Aorta (tissue), 5 donors: Measurements from ENCODE around the gene NUP210. TPM values are rescaled to one million over a fixed set of nuclear protein-coding genes. Genes with fewer than 3 reads are reported as not detected.

Source experiments
- ATAC-seq: fragments of 200-7000 bp; cut with Tn5 transposase; one replicate; pipeline ENCODE4 v1.9.1; 2022; ENCODE audit warnings: moderate library complexity; ENCODE audit not compliant: low FRiP score
- DNase-seq, 2 donors: peaks; one replicate each; pipeline ENCODE4 v3.0.0-alpha.2; 2020
- H3K27ac ChIP-seq, 2 donors: one replicate each; pipeline ENCODE4 v1.5.1; 2013; ENCODE audit warnings: low read length in 2 of 2, mild to moderate bottlenecking in 2 of 2, moderate library complexity in 2 of 2, control low read depth in 1 of 2, inconsistent platforms in 1 of 2, low read depth in 1 of 2
- H3K27me3 ChIP-seq, 2 donors: one replicate each; pipeline ENCODE4 v1.6.1; 2013; ENCODE audit warnings: control low read depth in 1 of 2, low read length in 1 of 2, mild to moderate bottlenecking in 1 of 2, moderate library complexity in 1 of 2; ENCODE audit not compliant: insufficient read depth in 2 of 2, control insufficient read depth in 1 of 2
- H3K36me3 ChIP-seq, 2 donors: one replicate each; pipeline ENCODE4 v1.6.1; 2013; ENCODE audit warnings: control low read depth in 1 of 2, low read length in 1 of 2, mild to moderate bottlenecking in 1 of 2; ENCODE audit not compliant: insufficient read depth in 2 of 2, control insufficient read depth in 1 of 2
- H3K4me1 ChIP-seq, 2 donors: one replicate each; pipeline ENCODE4 v1.6.1; 2013; ENCODE audit warnings: low read length in 2 of 2, control low read depth in 1 of 2, mild to moderate bottlenecking in 1 of 2, moderate library complexity in 1 of 2; ENCODE audit not compliant: insufficient read depth in 2 of 2, control insufficient read depth in 1 of 2
- H3K4me3 ChIP-seq, 2 donors: one replicate each; pipeline ENCODE4 v1.5.1; 2013; ENCODE audit warnings: low read length in 2 of 2, control low read depth in 1 of 2, mild to moderate bottlenecking in 1 of 2
- H3K9me3 ChIP-seq: one replicate; pipeline ENCODE4 v1.6.1; 2013; ENCODE audit warnings: mild to moderate bottlenecking, low read length; ENCODE audit not compliant: control insufficient read depth
- WGBS, 2 donors: extraction: QIAGEN DNeasy Blood & Tissue Kit; methylation state at CpG; one replicate each; pipeline ENCODE4 v1.1.7; 2013; 5-methylcytosine and 5-hydroxymethylcytosine counted together
- intact Hi-C, 2 donors: fragments of 100-400 bp; cut with DNase I; formaldehyde crosslinking; loops; one replicate each; pipeline versions ENCODE4 v1.14.2 to v1.15.0; 2022
- polyA plus RNA-seq, 2 donors: library from polyadenylated mRNA; stranded (reverse); fragments of 200-250 nt; gene quantifications; one replicate each; pipeline ENCODE4 v1.2.3, GENCODE V29; 2013
- total RNA-seq, 2 donors: library from RNA; stranded (reverse); fragmentation: NEBNext Ultra II Directional; extraction: Animal tissue kit (Norgen Biotek cat#: 25700); gene quantifications; one replicate each; pipeline ENCODE4 v1.2.1, GENCODE V29; 2021
- donor health status: healthy with polysubstance abuse.
- donor health status: Bipolar disorder and iron deficiency.
- donor health status: DM: no; HTN: no; CAD: no.
- donor health status: DM: no; HTN: no; CAD: no.
- donor health status: DM: yes; HTN: yes; CAD: no.

The NUP210 gene
- total and polyA plus RNA-seq, 4 donors: 0.49 to 4.8 (median 1.7) TPM

DNA sequence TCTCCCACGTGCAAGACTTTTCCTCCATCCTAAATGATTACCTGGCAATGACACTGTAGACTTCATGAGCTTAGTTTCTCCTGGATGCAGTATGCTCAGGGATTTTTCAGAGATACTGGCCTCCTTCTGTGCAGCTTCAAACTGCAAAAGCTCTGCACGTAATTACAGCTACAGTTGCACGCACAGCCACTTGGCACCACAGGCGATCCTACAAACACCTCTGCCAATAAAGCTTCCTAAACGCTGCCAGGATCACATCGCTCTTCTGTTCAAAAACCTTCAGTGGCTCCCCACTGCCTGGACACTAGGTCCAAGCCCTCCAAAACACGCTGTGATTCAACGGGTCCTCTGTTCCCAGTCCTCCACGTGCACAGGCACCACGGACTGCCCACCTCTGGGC, 49.5 kb downstream of the NUP210 start:
- 84 to 87% methylated on average over 10 of the region's 10 CpGs for WGBS, 2 donors
- no peak overlapping the region for H3K4me3 ChIP-seq
- no peak for ATAC-seq
- H3K36me3 ChIP-seq: no peaks in the 10 kb centered on the region
- H3K9me3 ChIP-seq: no peaks in the 10 kb centered on the region
- intact Hi-C loops: no loop called here
- no peak overlapping the region for H3K27ac ChIP-seq
- DNase-seq: no peak
- no peaks in the 10 kb centered on the region for H3K4me1 ChIP-seq
- H3K27me3 ChIP-seq: no peaks in the 10 kb centered on the region

DNA sequence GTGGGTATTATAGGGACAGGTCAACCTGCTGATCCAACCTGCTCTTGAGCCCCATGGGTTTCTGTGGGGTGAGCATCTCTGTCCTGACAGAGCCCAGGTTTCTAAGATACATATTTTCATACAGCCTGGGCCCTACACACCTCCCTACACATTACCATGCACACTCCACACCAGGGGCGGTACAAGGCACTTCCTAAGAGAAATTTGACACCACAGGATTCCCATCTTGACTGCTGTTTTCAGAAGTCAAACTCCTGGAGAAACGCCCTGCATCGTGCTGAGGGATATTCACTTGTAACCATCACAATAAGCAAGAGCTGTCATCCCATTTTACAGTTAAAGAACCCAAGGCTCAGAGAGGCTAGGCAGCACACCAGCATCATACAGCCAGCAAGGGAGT, 50.1 kb downstream of the NUP210 start:
- DNase-seq (no peak), ATAC-seq (no peak)
- intact Hi-C loops: no loop called here
- Histone ChIP-seq H3K4me1 (no peaks in the 10 kb centered on the region), H3K9me3 (no peaks in the 10 kb centered on the region), H3K27me3 (no peaks in the 10 kb centered on the region), H3K4me3 (no peak overlapping the region), H3K36me3 (no peaks in the 10 kb centered on the region), H3K27ac (no peak overlapping the region)
- WGBS, 2 donors: 56 to 75% methylated on average over 3 of the region's 3 CpGs

DNA sequence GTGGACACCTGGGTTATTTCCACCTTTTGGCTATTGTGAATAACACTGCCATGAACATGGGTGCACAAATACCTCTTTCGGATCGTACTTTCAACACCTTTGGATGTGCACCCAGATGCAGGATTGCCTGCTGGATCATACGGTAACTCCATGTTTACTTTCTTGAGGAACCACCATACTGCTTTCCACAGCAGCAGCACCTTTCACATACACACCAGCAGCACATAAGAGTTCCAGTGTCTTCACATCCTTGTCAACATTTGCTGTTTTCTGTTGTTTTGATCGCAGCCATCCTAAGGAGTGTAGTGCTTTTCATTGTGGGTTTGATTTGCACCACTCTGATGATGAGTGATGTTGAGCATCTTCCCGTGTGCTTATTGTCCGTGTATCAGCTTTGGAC, 51.3 kb downstream of the NUP210 start:
- Histone ChIP-seq H3K4me3 (no peak overlapping the region), H3K27me3 (no peaks in the 10 kb centered on the region), H3K36me3 (no peaks in the 10 kb centered on the region), H3K9me3 (no peaks in the 10 kb centered on the region), H3K27ac (no peak overlapping the region), H3K4me1 (no peaks in the 10 kb centered on the region)
- WGBS, 2 donors: 96 to 97% methylated on average over 6 of the region's 6 CpGs
- no peak for DNase-seq
- no peak for ATAC-seq
- intact Hi-C loops: no loop called here

DNA sequence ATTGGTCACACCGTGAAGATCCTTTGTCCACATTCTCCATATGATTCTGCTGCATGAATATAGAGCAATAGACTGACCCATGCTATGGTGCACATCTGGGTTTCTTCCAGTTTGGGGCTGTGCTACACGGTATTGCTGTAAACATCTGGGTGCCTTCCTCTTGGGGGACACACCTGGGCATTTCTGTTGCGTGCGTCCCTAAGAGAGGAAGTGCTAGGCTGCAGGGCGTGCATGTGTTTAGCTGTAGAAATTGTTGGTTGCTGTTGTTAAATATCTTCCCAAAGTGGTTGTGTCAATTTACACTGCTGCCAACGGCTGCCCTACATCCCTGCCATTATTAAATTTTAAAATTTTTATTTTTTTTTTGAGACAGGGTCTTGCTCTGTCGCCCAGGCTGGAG, 52.4 kb downstream of the NUP210 start:
- intact Hi-C loops: no loop called here
- Histone ChIP-seq H3K9me3 (no peaks in the 10 kb centered on the region), H3K27ac (no peak overlapping the region), H3K27me3 (no peaks in the 10 kb centered on the region), H3K36me3 (no peaks in the 10 kb centered on the region), H3K4me3 (no peak overlapping the region), H3K4me1 (no peaks in the 10 kb centered on the region)
- 81 to 92% methylated on average over 7 of the region's 7 CpGs for WGBS, 2 donors
- DNase-seq (no peak), ATAC-seq (no peak)

DNA sequence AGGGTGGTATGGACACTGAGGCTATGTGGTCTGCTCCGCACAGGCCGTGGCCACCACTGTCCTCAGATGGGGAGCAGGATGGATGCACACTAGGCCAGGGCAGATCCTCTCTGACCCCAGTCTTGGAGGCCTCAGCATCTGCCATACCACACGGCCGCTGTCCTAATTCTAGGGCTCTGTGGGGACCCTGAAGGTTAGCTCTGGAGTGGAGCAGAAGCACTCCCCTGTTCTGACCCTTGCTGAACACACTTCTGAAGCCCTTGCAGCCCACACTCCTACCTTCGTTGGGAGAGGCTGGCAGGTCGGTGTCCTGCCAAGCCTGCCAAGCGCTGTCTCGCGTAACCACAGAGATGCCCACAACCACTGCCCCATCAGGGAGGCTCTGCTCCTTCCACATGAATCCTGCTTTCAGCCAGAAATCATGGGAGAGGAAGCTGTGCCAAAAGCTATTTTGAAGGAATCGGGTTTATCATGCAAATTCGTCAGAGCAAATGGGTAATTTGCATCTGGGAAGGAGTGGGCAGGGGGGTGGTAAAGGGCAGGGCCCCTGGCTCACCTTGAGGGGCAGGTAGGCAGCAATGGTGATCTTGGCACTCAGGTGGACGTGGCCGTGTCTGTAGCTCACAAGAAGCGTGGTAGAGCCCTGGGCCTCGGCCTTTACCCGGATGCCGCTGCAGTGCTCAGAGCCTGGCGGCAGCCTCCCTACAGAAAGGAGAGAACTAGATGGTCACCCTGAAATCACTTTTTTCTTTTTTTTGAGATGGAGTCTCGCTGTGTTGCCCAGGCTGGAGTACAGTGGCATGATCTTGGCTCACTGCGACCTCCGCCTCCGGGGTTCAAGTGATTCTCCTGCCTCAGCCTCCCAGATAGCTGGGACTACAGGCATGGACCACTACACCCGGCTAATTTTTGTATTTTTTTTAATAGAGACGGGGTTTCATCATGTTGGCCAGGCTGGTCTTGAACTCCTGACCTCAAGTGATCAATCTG, 54.4 kb downstream of the NUP210 start:
- ATAC-seq (no peak), DNase-seq (no peak)
- H3K36me3 ChIP-seq: no peaks in the 10 kb centered on the region
- intact Hi-C loops: no loop called here
- 95 to 97% methylated on average over 24 of the region's 24 CpGs for WGBS, 2 donors
- H3K9me3 ChIP-seq: no peaks in the 10 kb centered on the region
- no peaks in the 10 kb centered on the region for H3K4me1 ChIP-seq
- no peaks in the 10 kb centered on the region for H3K27me3 ChIP-seq
- H3K27ac ChIP-seq: no peak overlapping the region
- no peak overlapping the region for H3K4me3 ChIP-seq

DNA sequence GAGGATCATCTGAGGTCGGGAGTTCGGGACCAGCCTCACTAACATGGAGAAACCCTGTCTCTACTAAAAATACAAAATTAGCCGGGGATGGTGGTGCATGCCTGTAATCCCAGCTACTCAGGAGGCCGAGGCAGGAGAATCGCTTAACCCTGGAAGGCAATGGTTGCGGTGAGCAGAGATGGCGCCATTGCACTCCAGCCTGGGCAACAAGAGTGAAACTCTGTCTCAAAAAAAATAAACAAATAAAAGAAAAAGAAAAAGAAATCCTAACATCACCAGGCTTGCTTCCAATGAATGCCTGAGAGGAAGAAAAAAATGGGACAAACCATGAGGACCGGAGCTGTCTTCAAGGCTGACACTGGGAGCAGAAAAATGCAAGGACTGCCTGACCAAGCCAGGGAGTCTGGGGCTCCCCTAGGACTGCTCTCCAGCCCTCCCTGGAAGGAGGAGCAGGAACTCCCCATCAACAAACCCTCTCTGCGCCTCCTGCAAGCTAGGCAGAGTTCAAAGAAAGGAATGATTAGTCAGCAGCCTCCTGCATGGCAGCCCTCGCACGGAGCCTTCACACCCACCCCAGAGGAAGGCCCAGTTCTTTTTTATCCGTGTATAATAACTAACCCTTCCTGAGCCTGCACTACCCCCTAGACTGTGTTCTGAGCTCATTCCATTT, 55.4 kb downstream of the NUP210 start:
- ATAC-seq: no peak
- Histone ChIP-seq H3K27me3 (no peaks in the 10 kb centered on the region), H3K36me3 (no peaks in the 10 kb centered on the region), H3K27ac (no peak overlapping the region), H3K4me1 (no peaks in the 10 kb centered on the region), H3K4me3 (no peak overlapping the region), H3K9me3 (no peaks in the 10 kb centered on the region)
- WGBS, 2 donors: 83 to 84% methylated on average over 12 of the region's 12 CpGs
- no peak for DNase-seq
- intact Hi-C loops: no loop called here

DNA sequence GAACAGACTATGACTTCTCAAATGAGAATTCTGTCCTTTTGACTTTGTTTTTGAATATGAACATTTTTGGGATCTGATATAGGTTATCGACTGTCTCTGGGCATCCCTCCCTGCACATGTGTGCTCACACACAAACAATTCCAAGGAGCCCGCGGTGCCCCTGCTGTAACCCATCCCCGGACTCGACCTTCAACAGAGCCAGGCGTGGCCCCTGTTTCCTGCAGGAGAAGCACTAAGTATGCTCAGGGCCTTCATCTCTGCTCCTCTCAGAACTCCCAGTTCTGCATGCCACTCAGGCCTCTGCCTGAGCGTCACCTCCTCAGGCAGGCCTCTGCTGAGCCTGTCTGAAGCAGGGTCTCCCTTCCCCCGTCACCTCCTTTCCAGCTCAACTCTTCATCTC, 57.6 kb downstream of the NUP210 start:
- intact Hi-C loops: no loop called here
- no peak for DNase-seq
- no peak for ATAC-seq

DNA sequence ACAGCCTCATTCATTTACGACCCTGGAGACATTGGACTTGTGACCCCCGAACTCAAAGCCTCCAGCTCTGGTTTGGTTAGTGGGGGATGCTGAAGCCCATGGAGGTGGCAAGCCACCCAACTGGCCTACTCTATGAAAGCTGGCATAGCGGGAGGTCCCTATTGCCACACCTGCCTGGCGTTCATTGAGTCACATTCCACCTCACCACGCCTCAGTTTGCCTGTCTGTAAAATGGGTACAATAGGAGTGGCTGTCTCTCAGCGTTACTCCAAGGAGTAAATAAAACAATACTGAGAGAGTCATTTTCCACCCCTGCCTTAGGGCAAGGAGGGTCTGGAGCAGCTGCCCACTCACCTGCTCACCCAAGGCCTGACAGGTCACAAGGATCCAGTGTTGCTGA, 60.2 kb downstream of the NUP210 start:
- Histone ChIP-seq H3K4me3 (no peak overlapping the region), H3K36me3 (no peaks in the 10 kb centered on the region), H3K9me3 (no peaks in the 10 kb centered on the region), H3K4me1 (no peaks in the 10 kb centered on the region), H3K27me3 (no peaks in the 10 kb centered on the region), H3K27ac (no peak overlapping the region)
- DNase-seq: no peak
- WGBS, 2 donors: 92 to 95% methylated on average over 6 of the region's 6 CpGs
- ATAC-seq: no peak
- intact Hi-C loops: no loop called here

More for the DNA sequence above, 57.6 kb downstream of the NUP210 start:
- Histone ChIP-seq H3K27me3 (no peaks in the 10 kb centered on the region), H3K4me3 (no peak overlapping the region), H3K36me3 (no peaks in the 10 kb centered on the region), H3K4me1 (no peaks in the 10 kb centered on the region), H3K9me3 (no peaks in the 10 kb centered on the region), H3K27ac (no peak overlapping the region)
- 94 to 95% methylated on average over 8 of the region's 8 CpGs for WGBS, 2 donors

DNA sequence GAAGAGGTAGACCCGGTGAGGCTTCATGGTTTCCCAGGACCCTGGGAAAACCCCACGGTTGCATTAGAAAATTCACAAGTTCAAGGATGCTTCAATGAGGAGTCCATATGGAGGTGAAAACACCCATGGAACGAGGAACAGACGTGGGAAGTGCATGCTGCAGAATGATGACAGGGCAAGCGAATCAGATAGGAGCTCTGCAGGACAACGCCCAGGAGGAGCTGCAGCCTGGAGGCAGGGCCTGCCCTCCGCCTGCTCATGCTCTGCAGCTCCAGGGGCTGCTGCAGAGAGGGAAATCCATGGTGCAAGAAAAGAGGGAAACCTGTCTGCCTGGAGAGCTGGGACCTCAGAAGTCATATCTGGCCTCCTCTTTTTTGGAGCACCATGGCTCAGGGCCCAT, 61.5 kb downstream of the NUP210 start:
- H3K4me3 ChIP-seq: no peak overlapping the region
- no peak for DNase-seq
- WGBS, 2 donors: 92 to 96% methylated on average over 7 of the region's 7 CpGs
- no peaks in the 10 kb centered on the region for H3K36me3 ChIP-seq
- no peak overlapping the region for H3K27ac ChIP-seq
- no peaks in the 10 kb centered on the region for H3K9me3 ChIP-seq
- intact Hi-C loops: no loop called here
- H3K27me3 ChIP-seq: no peaks in the 10 kb centered on the region
- H3K4me1 ChIP-seq: no peaks in the 10 kb centered on the region
- no peak for ATAC-seq
